ENCODE results near the gene ERBB3.

ERBB3 gene

DNA sequence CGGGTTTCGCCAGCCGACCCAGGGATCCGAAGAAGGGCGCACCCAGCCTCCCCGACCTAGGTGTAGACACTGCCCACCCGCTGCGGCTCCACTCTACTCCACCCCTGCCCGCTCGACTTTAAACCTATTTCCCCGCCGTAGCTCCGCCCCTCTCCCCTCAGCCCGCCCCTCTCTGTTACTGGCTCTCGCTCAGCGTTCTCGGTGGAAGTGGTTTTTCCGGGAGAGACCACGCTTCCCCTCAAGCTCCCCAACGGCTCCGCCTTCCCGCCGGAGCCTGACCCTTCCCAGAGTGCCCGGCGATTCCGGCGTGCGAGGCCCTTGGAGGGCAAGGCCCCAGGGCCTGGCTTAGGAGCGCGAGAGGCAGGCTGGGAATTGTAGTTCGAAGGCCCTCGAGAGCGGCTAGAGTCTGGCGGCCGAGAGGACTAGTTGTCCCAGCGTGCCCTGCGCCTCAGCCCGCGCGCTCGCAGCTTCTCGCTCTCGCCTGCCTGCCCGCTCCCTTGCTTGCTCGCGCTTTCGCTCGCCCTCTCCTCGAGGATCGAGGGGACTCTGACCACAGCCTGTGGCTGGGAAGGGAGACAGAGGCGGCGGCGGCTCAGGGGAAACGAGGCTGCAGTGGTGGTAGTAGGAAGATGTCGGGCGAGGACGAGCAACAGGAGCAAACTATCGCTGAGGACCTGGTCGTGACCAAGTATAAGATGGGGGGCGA lies 24.3 kb downstream of the ERBB3 start, which contains the start of gene PA2G4:
PA2G4 (plus strand) TSS at position 451 of the 706 bp plus-strand sequence; CDS start at position 630, 179 bp downstream.
- Histone ChIP-seq H3F3A (ENCODE audit: insufficient read depth) (peaks cover 18% of the 10 kb centered on the region), H3K79me2 (ENCODE audit: insufficient read depth, low read length) (peaks cover 40% of the 10 kb centered on the region), H3K36me3 (ENCODE audit: low read length) (peaks cover 22% of the 10 kb centered on the region), H3K9me2 (replicated peaks; ENCODE audit: insufficient read depth, low read length) (no peaks in the 10 kb centered on the region), H2AFZ (ENCODE audit: low read depth, low read length, severe bottlenecking) (peak within 1 kb of the TSS; percentile 95), H3K27me3 (ENCODE audit: low read length) (no peaks in the 10 kb centered on the region), H3K9ac (ENCODE audit: low read length) (peak within 1 kb of the TSS; percentile 100), H3K9me3 (ENCODE audit: insufficient read depth, low read length) (no peaks in the 10 kb centered on the region), H3K4me2 (ENCODE audit: low read depth, low read length, poor library complexity, severe bottlenecking) (peak within 1 kb of the TSS; percentile 84), H4K20me1 (ENCODE audit: low read depth, low read length) (peaks cover 9% of the 10 kb centered on the region; the same call in 1 of the 2 replicates), H3K4me3 (ENCODE audit: insufficient read depth, low read length, poor library complexity, severe bottlenecking) (peak within 1 kb of the TSS; percentile 86), H3K27ac (ENCODE audit: low read depth, low read length) (peak within 1 kb of the TSS; percentile 72)
- no peak for TF ChIP-seq EZH2phosphoT487 (conservative IDR thresholded peaks at IDR 0.05; ENCODE audit: low read length)
- TF ChIP-seq, protein P1, sequence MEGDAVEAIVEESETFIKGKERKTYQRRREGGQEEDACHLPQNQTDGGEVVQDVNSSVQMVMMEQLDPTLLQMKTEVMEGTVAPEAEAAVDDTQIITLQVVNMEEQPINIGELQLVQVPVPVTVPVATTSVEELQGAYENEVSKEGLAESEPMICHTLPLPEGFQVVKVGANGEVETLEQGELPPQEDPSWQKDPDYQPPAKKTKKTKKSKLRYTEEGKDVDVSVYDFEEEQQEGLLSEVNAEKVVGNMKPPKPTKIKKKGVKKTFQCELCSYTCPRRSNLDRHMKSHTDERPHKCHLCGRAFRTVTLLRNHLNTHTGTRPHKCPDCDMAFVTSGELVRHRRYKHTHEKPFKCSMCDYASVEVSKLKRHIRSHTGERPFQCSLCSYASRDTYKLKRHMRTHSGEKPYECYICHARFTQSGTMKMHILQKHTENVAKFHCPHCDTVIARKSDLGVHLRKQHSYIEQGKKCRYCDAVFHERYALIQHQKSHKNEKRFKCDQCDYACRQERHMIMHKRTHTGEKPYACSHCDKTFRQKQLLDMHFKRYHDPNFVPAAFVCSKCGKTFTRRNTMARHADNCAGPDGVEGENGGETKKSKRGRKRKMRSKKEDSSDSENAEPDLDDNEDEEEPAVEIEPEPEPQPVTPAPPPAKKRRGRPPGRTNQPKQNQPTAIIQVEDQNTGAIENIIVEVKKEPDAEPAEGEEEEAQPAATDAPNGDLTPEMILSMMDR (IDR thresholded peaks at IDR 0.05; ENCODE audit: insufficient read depth, low read length, poor library complexity, severe bottlenecking) = no peak

DNA sequence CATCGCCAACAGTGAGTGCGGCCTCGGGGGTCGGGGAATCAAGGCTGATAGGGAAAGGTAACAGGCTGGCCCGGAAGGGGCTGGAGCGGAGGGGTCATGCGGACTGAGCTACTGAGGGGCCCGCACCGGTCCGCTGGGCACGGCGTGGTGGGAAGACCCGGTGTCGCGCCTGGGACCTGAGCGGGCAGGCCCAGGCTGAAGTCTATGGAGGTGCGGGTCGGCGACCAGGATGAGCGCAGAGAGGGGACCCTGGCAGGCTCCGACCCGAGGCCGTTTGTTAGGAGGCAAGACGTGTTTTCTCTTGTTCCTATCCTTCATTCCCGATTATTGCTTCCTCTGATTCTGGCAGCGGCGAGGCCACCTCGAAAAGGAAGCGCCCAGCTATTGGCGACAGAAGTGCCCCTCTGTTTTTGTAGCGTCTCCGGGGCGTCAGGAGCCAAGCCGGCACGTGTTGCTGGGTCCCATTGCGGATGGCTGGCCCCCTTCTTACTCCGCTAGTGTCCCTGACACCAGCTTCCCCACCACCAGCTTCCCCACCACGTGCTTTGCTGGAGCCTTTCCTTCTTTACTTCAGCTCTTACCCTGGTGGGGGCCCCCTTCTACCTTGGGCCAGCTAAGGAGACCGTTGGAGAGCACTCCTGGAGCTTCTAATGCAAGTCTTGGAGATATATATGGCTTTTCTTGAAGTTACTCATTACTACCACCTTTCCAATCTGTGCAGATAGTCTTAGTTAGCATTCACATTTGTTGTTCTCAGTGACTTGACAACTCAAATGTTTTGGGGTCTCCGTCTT lies 25.0 kb downstream of the ERBB3 start:
- Histone ChIP-seq H3F3A (ENCODE audit: insufficient read depth) (peaks cover 22% of the 10 kb centered on the region), H3K27ac (ENCODE audit: low read depth, low read length) (peak overlapping the region; percentile 72), H3K9me2 (replicated peaks; ENCODE audit: insufficient read depth, low read length) (no peaks in the 10 kb centered on the region), H3K79me2 (ENCODE audit: insufficient read depth, low read length) (peaks cover 40% of the 10 kb centered on the region), H3K27me3 (ENCODE audit: low read length) (no peaks in the 10 kb centered on the region), H3K4me2 (ENCODE audit: low read depth, low read length, poor library complexity, severe bottlenecking) (peak overlapping the region; percentile 84), H4K20me1 (ENCODE audit: low read depth, low read length) (peaks cover 9% of the 10 kb centered on the region; the same call in 1 of the 2 replicates), H3K9me3 (ENCODE audit: insufficient read depth, low read length) (no peaks in the 10 kb centered on the region), H3K4me3 (ENCODE audit: insufficient read depth, low read length, poor library complexity, severe bottlenecking) (peak overlapping the region; percentile 86), H3K36me3 (ENCODE audit: low read length) (peaks cover 22% of the 10 kb centered on the region), H2AFZ (ENCODE audit: low read depth, low read length, severe bottlenecking) (no peak overlapping the region), H3K9ac (ENCODE audit: low read length) (peak overlapping the region; percentile 100)
- TF ChIP-seq, protein P1 (IDR thresholded peaks at IDR 0.05; ENCODE audit: insufficient read depth, low read length, poor library complexity, severe bottlenecking) = no peak
- no peak for TF ChIP-seq EZH2phosphoT487 (conservative IDR thresholded peaks at IDR 0.05; ENCODE audit: low read length)

DNA sequence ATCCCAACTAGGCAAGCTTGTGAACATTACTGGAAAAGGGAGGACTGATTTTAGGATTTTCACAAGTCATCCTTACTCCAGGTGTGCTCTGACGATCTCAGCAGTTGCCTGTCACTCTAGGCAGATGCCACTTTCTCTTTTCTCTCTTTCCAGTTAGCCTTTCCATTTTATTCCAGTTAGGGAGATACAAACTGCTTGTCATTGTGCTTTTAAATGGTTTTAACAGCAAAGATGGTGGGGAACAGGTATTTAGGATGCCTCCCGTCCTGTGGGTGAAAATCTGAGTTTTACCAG lies 25.6 kb downstream of the ERBB3 start:
- Histone ChIP-seq H3K27ac (ENCODE audit: low read depth, low read length) (peak overlapping the region; percentile 72; the same call in 1 of the 2 replicates), H3F3A (ENCODE audit: insufficient read depth) (peaks cover 26% of the 10 kb centered on the region), H3K36me3 (ENCODE audit: low read length) (peaks cover 24% of the 10 kb centered on the region)

More for the DNA sequence above, 25.6 kb downstream of the ERBB3 start:
- H3K4me2 ChIP-seq (ENCODE audit: low read depth, low read length, poor library complexity, severe bottlenecking) = peak overlapping the region; percentile 84
- no peaks in the 10 kb centered on the region for H3K9me3 ChIP-seq (ENCODE audit: insufficient read depth, low read length)
- peak overlapping the region; percentile 86 for H3K4me3 ChIP-seq (ENCODE audit: insufficient read depth, low read length, poor library complexity, severe bottlenecking)
- peak overlapping the region; percentile 100 for H3K9ac ChIP-seq (ENCODE audit: low read length)
- H4K20me1 ChIP-seq (ENCODE audit: low read depth, low read length) = peaks cover 9% of the 10 kb centered on the region; the same call in 1 of the 2 replicates
- H3K9me2 ChIP-seq (replicated peaks; ENCODE audit: insufficient read depth, low read length) = no peaks in the 10 kb centered on the region
- H2AFZ ChIP-seq (ENCODE audit: low read depth, low read length, severe bottlenecking) = no peak overlapping the region
- H3K27me3 ChIP-seq (ENCODE audit: low read length) = no peaks in the 10 kb centered on the region
- TF ChIP-seq, protein P1 (IDR thresholded peaks at IDR 0.05; ENCODE audit: insufficient read depth, low read length, poor library complexity, severe bottlenecking) = no peak
- TF ChIP-seq EZH2phosphoT487 (conservative IDR thresholded peaks at IDR 0.05; ENCODE audit: low read length) = no peak
- H3K79me2 ChIP-seq (ENCODE audit: insufficient read depth, low read length) = peaks cover 40% of the 10 kb centered on the region

Data from SU-DHL-6 (cell line).